Mesendoderm (in vitro differentiated cells): ENCODE data around the gene ZNF667. TPM values are rescaled to one million over a fixed set of nuclear protein-coding genes. Genes with fewer than 3 reads are reported as not detected.
A peak's percentile ranks its signal among the peaks of the same experiment; 100 is the strongest.

Source experiments
- DNase-seq: peaks from one replicate; pipeline ENCODE4 v3.0.0; 2013
- H2AK5ac ChIP-seq: 2 replicates; pipeline ENCODE4 v1.6.1; 2013; ENCODE audit warnings: low read length, inconsistent platforms
- H2BK120ac ChIP-seq: 2 replicates; pipeline ENCODE4 v1.6.1; 2013; ENCODE audit warnings: low read depth, mild to moderate bottlenecking, low read length, moderate library complexity, mixed read lengths
- H2BK15ac ChIP-seq: replicated peaks from 2 replicates; pipeline ENCODE4 v1.6.1; 2013; ENCODE audit warnings: low read depth, mild to moderate bottlenecking, moderate library complexity
- H2BK5ac ChIP-seq: 2 replicates; pipeline ENCODE4 v1.6.1; 2013; ENCODE audit warnings: low read length, inconsistent platforms
- H3K18ac ChIP-seq: 2 replicates; pipeline ENCODE4 v1.6.1; 2013; ENCODE audit warnings: mild to moderate bottlenecking, low read length, mixed read lengths
- H3K23ac ChIP-seq: one replicate; pipeline ENCODE4 v1.6.1; 2013; ENCODE audit warnings: low read length
- H3K27ac ChIP-seq: 2 replicates; pipeline ENCODE4 v1.5.1; 2013; ENCODE audit warnings: low read depth, mild to moderate bottlenecking, inconsistent platforms, low read length, moderate library complexity
- H3K27me3 ChIP-seq: 2 replicates; pipeline ENCODE4 v1.6.1; 2013; ENCODE audit warnings: low read length, control low read depth, mild to moderate bottlenecking, inconsistent platforms; ENCODE audit not compliant: insufficient read depth, poor library complexity
- H3K36me3 ChIP-seq: 2 replicates; pipeline ENCODE4 v1.6.1; 2013; ENCODE audit warnings: low read length, inconsistent platforms; ENCODE audit not compliant: control insufficient read depth, insufficient read depth
- H3K4ac ChIP-seq: one replicate; pipeline ENCODE4 v1.6.1; 2013; ENCODE audit warnings: low read depth, mild to moderate bottlenecking, low read length, moderate library complexity
- H3K4me1 ChIP-seq: 2 replicates; pipeline ENCODE4 v1.6.1; 2013; ENCODE audit warnings: low read depth, low read length, inconsistent platforms; ENCODE audit not compliant: control insufficient read depth
- H3K4me2 ChIP-seq: 2 replicates; pipeline ENCODE4 v1.6.1; 2013; ENCODE audit warnings: low read length
- H3K4me3 ChIP-seq: 2 replicates; pipeline ENCODE4 v1.5.1; 2013; ENCODE audit warnings: mild to moderate bottlenecking, low read length
- H3K56ac ChIP-seq: one replicate; pipeline ENCODE4 v1.6.1; 2013; ENCODE audit warnings: low read length
- H3K79me1 ChIP-seq: 2 replicates; pipeline ENCODE4 v1.6.1; 2013; ENCODE audit warnings: low read length, inconsistent platforms
- H3K79me2 ChIP-seq: 2 replicates; pipeline ENCODE4 v1.6.1; 2013; ENCODE audit warnings: mild to moderate bottlenecking, low read length; ENCODE audit not compliant: control insufficient read depth, insufficient read depth
- H3K9ac ChIP-seq: 2 replicates; pipeline ENCODE4 v1.6.1; 2013; ENCODE audit warnings: low read length, inconsistent platforms
- H4K5ac ChIP-seq: one replicate; pipeline ENCODE4 v1.6.1; 2013; ENCODE audit warnings: low read length
- H4K8ac ChIP-seq: one replicate; pipeline ENCODE4 v1.6.1; 2013; ENCODE audit warnings: low read depth, mild to moderate bottlenecking, control low read depth, low read length, moderate library complexity
- WGBS: extraction: QIAGEN DNeasy Blood & Tissue Kit; methylation state at CpG from one replicate; pipeline ENCODE4 v1.1.7; 2013; ENCODE audit warnings: low lambda C conversion rate, missing lambda C conversion rate; ENCODE audit not compliant: insufficient coverage; ENCODE audit errors: extremely low coverage; 5-methylcytosine and 5-hydroxymethylcytosine counted together
- polyA plus RNA-seq, 2 experiments: library from polyadenylated mRNA; stranded (reverse); fragments of 200-250 nt; gene quantifications; one replicate each; pipeline ENCODE4 v1.2.3, GENCODE V29; 2013

The ZNF667 gene
- 8.1 TPM for polyA plus RNA-seq (2013, experiment 1 of 2)
- polyA plus RNA-seq (2013, experiment 2 of 2): 8.4 TPM

- no peak within 1 kb of the TSS for H2BK15ac ChIP-seq
- peak; percentile 52 for DNase-seq
- H3K4me3 ChIP-seq: peak within 1 kb of the TSS; percentile 85
- H3K18ac ChIP-seq: no peak within 1 kb of the TSS
- peaks cover 13% of the 10 kb centered on the region for H3K79me1 ChIP-seq
- no peak within 1 kb of the TSS for H4K8ac ChIP-seq
- H2BK5ac ChIP-seq: peak within 1 kb of the TSS; percentile 86
- H3K9ac ChIP-seq: peak within 1 kb of the TSS; percentile 87
- no peak within 1 kb of the TSS for H4K5ac ChIP-seq
- H2BK120ac ChIP-seq: no peak within 1 kb of the TSS
- peak within 1 kb of the TSS; percentile 96 for H3K4me2 ChIP-seq
- no peak within 1 kb of the TSS for H3K4ac ChIP-seq
- H3K36me3 ChIP-seq: no peaks in the 10 kb centered on the region
- WGBS: no CpG with 5 or more reads among the region's 69 CpGs
- peaks cover 40% of the 10 kb centered on the region for H3K79me2 ChIP-seq
- no peak within 1 kb of the TSS for H3K27ac ChIP-seq
- no peaks in the 10 kb centered on the region for H3K27me3 ChIP-seq
- H3K4me1 ChIP-seq: no peaks in the 10 kb centered on the region
- H3K56ac ChIP-seq: peak within 1 kb of the TSS; percentile 95
- no peak within 1 kb of the TSS for H3K23ac ChIP-seq
- H2AK5ac ChIP-seq: no peak within 1 kb of the TSS
Observed at GRCh38 chr19:56476651-56477428, at the start of gene ZNF667. Gene ZNF667 (minus strand): TSS chr19:56477345. CDS start chr19:56462370, 14,975 bp downstream.

- H3K23ac ChIP-seq: no peak overlapping the region
- H3K4me2 ChIP-seq: no peak overlapping the region
- no peak overlapping the region for H2BK15ac ChIP-seq
- no peak overlapping the region for H3K27ac ChIP-seq
- H3K79me2 ChIP-seq: no peaks in the 10 kb centered on the region
- H3K4me3 ChIP-seq: no peak overlapping the region
- no CpG with 5 or more reads among the region's 4 CpGs for WGBS
- H3K4me1 ChIP-seq: no peaks in the 10 kb centered on the region
- H3K27me3 ChIP-seq: no peaks in the 10 kb centered on the region
- no peak overlapping the region for H3K56ac ChIP-seq
- no peak overlapping the region for H3K9ac ChIP-seq
- H2BK5ac ChIP-seq: no peak overlapping the region
- H4K5ac ChIP-seq: no peak overlapping the region
- H2BK120ac ChIP-seq: no peak overlapping the region
- no peak for DNase-seq
- H3K4ac ChIP-seq: no peak overlapping the region
- no peak overlapping the region for H2AK5ac ChIP-seq
- no peak overlapping the region for H4K8ac ChIP-seq
- H3K79me1 ChIP-seq: no peaks in the 10 kb centered on the region
- no peaks in the 10 kb centered on the region for H3K36me3 ChIP-seq
- H3K18ac ChIP-seq: no peak overlapping the region
Observed at GRCh38 chr19:56525214-56525860, 48.2 kb upstream of the ZNF667 start.

- H3K4me3 ChIP-seq: peak overlapping the region; percentile 79
Observed at GRCh38 chr19:56508290-56508778, 31.2 kb upstream of the ZNF667 start.

DNA sequence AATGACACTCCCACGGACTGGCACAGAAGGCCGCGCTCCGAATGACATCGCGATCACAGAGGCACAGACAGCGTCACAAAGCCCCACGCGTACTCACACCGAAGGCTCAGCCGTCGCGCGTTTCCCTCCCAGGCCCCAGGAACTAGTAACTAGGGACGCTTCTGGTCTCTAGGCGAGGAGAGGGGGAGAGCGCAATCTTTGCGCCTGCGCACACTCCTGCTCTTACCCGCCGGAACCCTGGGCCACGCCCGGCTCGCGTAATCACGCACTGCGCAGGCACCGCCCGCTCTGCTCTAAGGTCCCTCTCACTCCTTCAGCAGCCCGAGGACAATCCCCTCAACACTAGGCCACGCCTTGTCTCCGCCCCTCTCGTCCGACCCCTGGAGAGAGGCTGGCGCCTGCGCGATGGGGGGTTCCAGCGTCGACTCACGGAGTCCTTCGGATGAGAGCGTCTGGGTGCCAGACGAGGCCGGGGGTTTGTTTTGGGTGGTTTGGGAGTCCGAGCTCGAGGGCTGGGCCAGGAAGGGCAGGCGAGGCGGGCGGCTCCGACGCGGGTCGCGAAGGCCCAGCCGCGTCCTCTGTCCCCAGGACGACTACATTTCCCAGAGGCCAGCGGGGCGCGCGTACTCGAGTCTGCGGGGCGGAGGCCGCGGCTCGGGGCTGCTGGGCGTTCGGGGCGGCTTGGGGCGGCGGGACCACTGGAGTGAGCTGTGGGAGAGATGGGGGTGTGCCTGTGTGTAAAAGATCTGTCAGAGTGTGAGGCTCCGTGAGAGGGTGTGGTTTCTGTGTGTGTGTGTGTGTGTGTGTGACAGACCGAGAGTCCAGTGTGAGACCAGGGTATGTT lies 30.5 kb upstream of the ZNF667 start, which contains the start of gene ZNF471:
ZNF471 (plus strand) TSS at position 410 of the 844 bp plus-strand sequence. CDS start 3,717 bp downstream, outside the sequence.
- peak within 1 kb of the TSS; percentile 90 for H3K27ac ChIP-seq
- peak within 1 kb of the TSS; percentile 100 for H3K4me2 ChIP-seq
- H4K8ac ChIP-seq: no peak within 1 kb of the TSS
- H3K27me3 ChIP-seq: no peaks in the 10 kb centered on the region
- H2BK5ac ChIP-seq: no peak within 1 kb of the TSS
- H3K4me1 ChIP-seq: peaks cover 2% of the 10 kb centered on the region
- H3K23ac ChIP-seq: no peak within 1 kb of the TSS
- H3K4ac ChIP-seq: no peak within 1 kb of the TSS
- H4K5ac ChIP-seq: no peak within 1 kb of the TSS
- no peak within 1 kb of the TSS for H3K18ac ChIP-seq
- H3K9ac ChIP-seq: peak within 1 kb of the TSS; percentile 89
- peak; percentile 99 for DNase-seq
- no CpG with 5 or more reads among the region's 74 CpGs for WGBS
- H3K79me2 ChIP-seq: no peaks in the 10 kb centered on the region
- H2BK15ac ChIP-seq: no peak within 1 kb of the TSS
- H2BK120ac ChIP-seq: no peak within 1 kb of the TSS
- peak within 1 kb of the TSS; percentile 97 for H3K56ac ChIP-seq
- H2AK5ac ChIP-seq: no peak within 1 kb of the TSS
- peak within 1 kb of the TSS; percentile 79 for H3K4me3 ChIP-seq
- H3K79me1 ChIP-seq: no peaks in the 10 kb centered on the region
- no peaks in the 10 kb centered on the region for H3K36me3 ChIP-seq

More at GRCh38 chr19:56508290-56508778, 31.2 kb upstream of the ZNF667 start:
- H3K79me2 ChIP-seq: no peaks in the 10 kb centered on the region
- no peak overlapping the region for H3K18ac ChIP-seq
- H2AK5ac ChIP-seq: no peak overlapping the region
- H3K36me3 ChIP-seq: no peaks in the 10 kb centered on the region
- no peak overlapping the region for H3K23ac ChIP-seq
- WGBS: no CpG with 5 or more reads among the region's 17 CpGs
- no peak overlapping the region for H2BK15ac ChIP-seq
- H3K56ac ChIP-seq: peak overlapping the region; percentile 97
- H3K4me1 ChIP-seq: peaks cover 2% of the 10 kb centered on the region
- H3K9ac ChIP-seq: peak overlapping the region; percentile 89
- H2BK5ac ChIP-seq: no peak overlapping the region
- peak overlapping the region; percentile 90 for H3K27ac ChIP-seq
- no peaks in the 10 kb centered on the region for H3K79me1 ChIP-seq
- no peak overlapping the region for H4K8ac ChIP-seq
- H2BK120ac ChIP-seq: no peak overlapping the region
- peak overlapping the region; percentile 100 for H3K4me2 ChIP-seq
- DNase-seq: no peak
- no peaks in the 10 kb centered on the region for H3K27me3 ChIP-seq
- no peak overlapping the region for H3K4ac ChIP-seq
- H4K5ac ChIP-seq: no peak overlapping the region

DNA sequence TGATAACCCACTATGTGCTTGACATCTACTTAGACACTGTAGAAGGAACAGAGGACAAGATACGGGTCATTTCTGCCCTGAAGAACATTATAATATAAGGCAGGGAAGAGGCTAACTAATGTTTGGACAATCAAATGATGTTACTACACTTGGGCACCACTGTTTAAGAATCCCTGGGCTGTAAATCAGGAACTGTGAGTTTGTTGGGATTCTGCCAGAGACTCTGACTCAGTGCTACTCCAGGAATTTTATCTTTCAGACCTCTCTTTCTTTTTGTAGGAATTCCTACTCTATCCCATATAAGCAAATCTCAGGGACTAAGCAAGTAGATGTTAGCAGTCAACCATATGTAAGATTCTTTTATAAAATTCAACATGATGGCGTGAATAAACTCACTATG lies 27.4 kb upstream of the ZNF667 start:
- no peak overlapping the region for H3K23ac ChIP-seq
- H2BK15ac ChIP-seq: no peak overlapping the region
- WGBS: no CpG with 5 or more reads among the region's 2 CpGs
- H3K4me3 ChIP-seq: no peak overlapping the region
- peaks cover 2% of the 10 kb centered on the region for H3K4me1 ChIP-seq
- no peak overlapping the region for H2BK120ac ChIP-seq
- no peak overlapping the region for H3K4me2 ChIP-seq
- no peak overlapping the region for H3K9ac ChIP-seq
- no peak overlapping the region for H3K4ac ChIP-seq
- no peaks in the 10 kb centered on the region for H3K27me3 ChIP-seq
- H3K36me3 ChIP-seq: no peaks in the 10 kb centered on the region
- H3K27ac ChIP-seq: no peak overlapping the region
- H3K79me2 ChIP-seq: no peaks in the 10 kb centered on the region
- no peak overlapping the region for H3K56ac ChIP-seq
- no peak overlapping the region for H4K5ac ChIP-seq
- no peak overlapping the region for H2BK5ac ChIP-seq
- H2AK5ac ChIP-seq: no peak overlapping the region
- no peak for DNase-seq
- no peak overlapping the region for H3K18ac ChIP-seq
- no peaks in the 10 kb centered on the region for H3K79me1 ChIP-seq
- H4K8ac ChIP-seq: no peak overlapping the region
